ENCODE measurements around the gene OR51A7.

OR51A7 gene

GRCh38 chr11:4881860-4882500, 21.6 kb upstream of the OR51A7 start, which contains the start of gene OR51T1:
OR51T1 (plus strand) TSS chr11:4881900; CDS start chr11:4881900, 0 bp downstream.
- no peak within 1 kb of the TSS for H3K4me3 ChIP-seq (ENCODE audit: low read depth, low read length)
- H3K36me3 ChIP-seq (ENCODE audit: control insufficient read depth in 2 of 2, insufficient read depth in 1 of 2, low read length in 2 of 2) = no peaks in the 10 kb centered on the region
- H3K4me1 ChIP-seq (ENCODE audit: control insufficient read depth, insufficient read depth, low read length) = no peaks in the 10 kb centered on the region
- H3K27ac ChIP-seq (ENCODE audit: extremely low read depth, low read depth, low read length) = no peak within 1 kb of the TSS
- POLR2A ChIA-PET = no interaction called here
- TF ChIP-seq ZSCAN16 (tag by site-specific recombination; IDR thresholded peaks at IDR 0.05) = no peak
- TF ChIP-seq ZNF426 (tag by site-specific recombination; IDR thresholded peaks at IDR 0.05) = no peak
- TF ChIP-seq ZNF280C (tag by site-specific recombination; IDR thresholded peaks at IDR 0.05) = no peak
- TF ChIP-seq PRDM6 (tag by site-specific recombination; IDR thresholded peaks at IDR 0.05) = no peak
- no peak for TF ChIP-seq ZNF48 (tag by site-specific recombination; IDR thresholded peaks at IDR 0.05)
- no peak for TF ChIP-seq ZNF239 (tag by site-specific recombination; IDR thresholded peaks at IDR 0.05)
- TF ChIP-seq ZXDB (tag by site-specific recombination; IDR thresholded peaks at IDR 0.05) = no peak
- no peak for TF ChIP-seq ZNF701 (tag by site-specific recombination; IDR thresholded peaks at IDR 0.05)
- no peak for TF ChIP-seq ZNF362 (tag by site-specific recombination; IDR thresholded peaks at IDR 0.05)
- no peak for TF ChIP-seq ZBTB26 (tag by site-specific recombination; optimal IDR thresholded peaks at IDR 0.05)
- CTCF ChIA-PET = interaction anchor here (0.7 kb wide), 1 partner anchor 245 kb away, joined by 3 read pairs; the partner anchor contains the start of gene OR51D1
- H3K9me3 ChIP-seq (ENCODE audit: control insufficient read depth, insufficient read depth, low read depth, low read length) = no peaks in the 10 kb centered on the region

- H3K27ac ChIP-seq (ENCODE audit: extremely low read depth, low read depth, low read length) = no peak overlapping the region
- H3K36me3 ChIP-seq (ENCODE audit: control insufficient read depth in 2 of 2, insufficient read depth in 1 of 2, low read length in 2 of 2) = no peaks in the 10 kb centered on the region
- H3K4me1 ChIP-seq (ENCODE audit: control insufficient read depth, insufficient read depth, low read length) = no peaks in the 10 kb centered on the region
- no peak overlapping the region for H3K4me3 ChIP-seq (ENCODE audit: low read depth, low read length)
- ChIA-PET CTCF (interaction anchor here (0.7 kb wide), 1 partner anchor 31 kb away, joined by 3 read pairs; no protein-coding TSS in a partner anchor), POLR2A (no interaction called here)
- H3K9me3 ChIP-seq (ENCODE audit: control insufficient read depth, insufficient read depth, low read depth, low read length) = no peaks in the 10 kb centered on the region
- TF ChIP-seq ZNF488 (tag by site-specific recombination; IDR thresholded peaks at IDR 0.05) (no peak), ZNF174 (tag by site-specific recombination; IDR thresholded peaks at IDR 0.05) (no peak), ZNF555 (tag by site-specific recombination; conservative IDR thresholded peaks at IDR 0.05) (no peak), ZIC2 (tag by site-specific recombination; IDR thresholded peaks at IDR 0.05) (no peak), AEBP2 (tag by site-specific recombination; IDR thresholded peaks at IDR 0.05; ENCODE audit: borderline replicate concordance) (no peak), PATZ1 (tag by site-specific recombination; IDR thresholded peaks at IDR 0.05) (no peak), OVOL3 (tag by site-specific recombination; IDR thresholded peaks at IDR 0.05) (no peak), ZNF768 (tag by site-specific recombination; IDR thresholded peaks at IDR 0.05) (no peak)
Measured at GRCh38 chr11:4882543-4882942, 21.0 kb upstream of the OR51A7 start.

Data from HEK293 (cell line).